Measurements from ENCODE around the gene AARS2. TPM values are rescaled to one million over a fixed set of nuclear protein-coding genes. Genes with fewer than 3 reads are reported as not detected.

Gene AARS2
- total RNA-seq, 4 donors from 2014 or later: 14.1 to 24.7 (median 21.0) TPM

- no peak for TF ChIP-seq CTCF (IDR thresholded peaks at IDR 0.05)
- TF ChIP-seq POLR2A (IDR thresholded peaks at IDR 0.05): no peak
- Histone ChIP-seq H3K4me3 (no peak overlapping the region), H3K4me1 (peaks cover 3 to 9% of the 10 kb centered on the region in 2 donors), H3K27me3 (no peaks in the 10 kb centered on the region), H3K9me3 (no peaks in the 10 kb centered on the region), H3K36me3 (no peaks in the 10 kb centered on the region), H3K27ac (no peak overlapping the region)
- intact Hi-C loops (cut with DNase I; ENCODE audit: low total_unique reads): no loop called here
- no peak for DNase-seq
Measured at GRCh38 chr6:44250067-44250717, 63.0 kb downstream of the AARS2 start.

MicroRNA genes within 50 kb of the gene (microRNA counts, 767-probe panel; counts per million panel counts)
- 0 counts per million in 2 donors for microRNA hsa-miR-4647

Other genes with a start within 250 kb of the AARS2 start
- gene MRPL14, start 185.9 kb downstream of the AARS2 start, total RNA-seq: 10 to 100 TPM; 19.5 to 39.1 (median 33.6) TPM
- 10 to 100 TPM in 2 of 4 donors, 1 to 10 TPM in 1, under 1 TPM in 1; 0.77 to 24.9 (median 15.4) TPM for gene TMEM63B, start 185.8 kb downstream of the AARS2 start, total RNA-seq
- gene CAPN11, start 154.5 kb downstream of the AARS2 start, total RNA-seq: 1 to 10 TPM in 1 of 4 donors, not detected in 3; 1.5 TPM
- gene MYMX, start 96.4 kb downstream of the AARS2 start, total RNA-seq: not detected
- gene SLC29A1, start 89.8 kb downstream of the AARS2 start, total RNA-seq: 100 to 1,000 TPM in 2 of 4 donors, 10 to 100 TPM in 2; 29.9 to 150 (median 95.1) TPM
- 100 to 1,000 TPM; 336 to 897 (median 564) TPM for gene HSP90AB1, start 66.2 kb downstream of the AARS2 start, total RNA-seq
- gene SLC35B2, start 55.8 kb downstream of the AARS2 start, total RNA-seq: 10 to 100 TPM in 3 of 4 donors, 1 to 10 TPM in 1; 5.9 to 39.5 (median 28.5) TPM
- gene NFKBIE, start 47.8 kb downstream of the AARS2 start, total RNA-seq: 1 to 10 TPM; 1.3 to 5.9 (median 2.8) TPM
- gene TMEM151B, start 42.9 kb downstream of the AARS2 start, total RNA-seq: under 1 TPM in 2 of 4 donors, not detected in 2; 0.09 to 0.21 TPM
- under 1 TPM in 1 of 4 donors, not detected in 3; 0.62 TPM for gene SPATS1, start 29.3 kb upstream of the AARS2 start, total RNA-seq
- 10 to 100 TPM in 3 of 4 donors, 1 to 10 TPM in 1; 8.7 to 42.0 (median 20.0) TPM for gene CDC5L, start 74.4 kb upstream of the AARS2 start, total RNA-seq

Measured in uterus (tissue), 4 donors.